MM.1S (cell line): ENCODE results near the gene PLEKHM3.

Experiments
- DNase-seq: peaks from one replicate; pipeline ENCODE4 v3.0.0-alpha.2; 2015
- H2AFZ ChIP-seq: fragments of 300-600 bp; sonication (generic); 2 replicates; pipeline ENCODE4 v1.6.0; 2016; ENCODE audit warnings: antibody characterized with exemption, low read length
- H3F3A ChIP-seq: fragments of 300-600 bp; sonication (generic); 2 replicates; pipeline ENCODE4 v1.6.1; 2016; ENCODE audit warnings: mild to moderate bottlenecking, antibody characterized with exemption, low read length, moderate library complexity, mixed read lengths; ENCODE audit not compliant: insufficient read depth
- H3K27ac ChIP-seq: fragments of 300-600 bp; sonication (generic); 2 replicates; pipeline ENCODE4 v1.5.1; 2016; ENCODE audit warnings: mild to moderate bottlenecking, low read length
- H3K27me3 ChIP-seq: fragments of 300-600 bp; sonication (generic); replicated peaks from 2 replicates; pipeline ENCODE4 v1.6.0; 2016; ENCODE audit warnings: low read length; ENCODE audit not compliant: insufficient read depth
- H3K36me3 ChIP-seq: fragments of 300-600 bp; sonication (generic); replicated peaks from 2 replicates; pipeline ENCODE4 v1.6.1; 2016; ENCODE audit warnings: mild to moderate bottlenecking, low read length, mixed read lengths; ENCODE audit not compliant: insufficient read depth
- H3K4me1 ChIP-seq: fragments of 300-600 bp; sonication (generic); 2 replicates; pipeline ENCODE4 v1.6.1; 2016; ENCODE audit warnings: low read length, mixed read lengths
- H3K4me2 ChIP-seq: fragments of 300-600 bp; sonication (generic); 2 replicates; pipeline ENCODE4 v1.6.0; 2016; ENCODE audit warnings: low read depth, low read length
- H3K4me3 ChIP-seq: fragments of 300-600 bp; sonication (generic); 2 replicates; pipeline ENCODE4 v1.5.1; 2016; ENCODE audit warnings: low read length, mixed read lengths
- H3K79me2 ChIP-seq: fragments of 300-600 bp; sonication (generic); 2 replicates; pipeline ENCODE4 v1.6.1; 2016; ENCODE audit warnings: mixed run types, low read length, mixed read lengths
- H3K9ac ChIP-seq: fragments of 300-600 bp; sonication (generic); 2 replicates; pipeline ENCODE4 v1.6.1; 2016; ENCODE audit warnings: low read length, mixed read lengths
- H3K9me2 ChIP-seq: fragments of 300-600 bp; sonication (generic); replicated peaks from 2 replicates; pipeline ENCODE4 v1.6.1; 2016; ENCODE audit warnings: mild to moderate bottlenecking, low read length, mixed read lengths; ENCODE audit not compliant: insufficient read depth
- H3K9me3 ChIP-seq: fragments of 300-600 bp; sonication (generic); replicated peaks from 2 replicates; pipeline ENCODE4 v1.6.1; 2016; ENCODE audit warnings: mild to moderate bottlenecking, low read length, mixed read lengths; ENCODE audit not compliant: insufficient read depth
- H4K20me1 ChIP-seq: fragments of 300-600 bp; sonication (generic); 2 replicates; pipeline ENCODE4 v1.6.1; 2016; ENCODE audit warnings: mild to moderate bottlenecking, low read length, moderate library complexity, mixed read lengths; ENCODE audit not compliant: insufficient read depth
- CTCF ChIP-seq: fragments of 300-600 bp; sonication (generic); IDR thresholded peaks from 2 replicates; pipeline ENCODE4 v1.5.1; 2016; ENCODE audit warnings: antibody characterized with exemption, low read length, mixed read lengths
- EZH2 ChIP-seq: fragments of 300-600 bp; sonication (generic); optimal IDR thresholded peaks from 2 replicates; pipeline ENCODE3; 2017; ENCODE audit warnings: low read depth, mild to moderate bottlenecking, antibody characterized with exemption, low read length, mixed read lengths
- EZH2phosphoT487 ChIP-seq: fragments of 300-600 bp; sonication (generic); IDR thresholded peaks from 2 replicates; pipeline ENCODE4 v1.6.1; 2018; ENCODE audit warnings: antibody characterized with exemption, low read length

Gene PLEKHM3

GRCh38 chr2:207983641-207984042 lies 41.7 kb downstream of the PLEKHM3 start:
- no peaks in the 10 kb centered on the region for H3K9me2 ChIP-seq
- H4K20me1 ChIP-seq, result no peaks in the 10 kb centered on the region
- no peak overlapping the region for H3K4me3 ChIP-seq
- no peaks in the 10 kb centered on the region for H3K27me3 ChIP-seq
- peaks cover 8% of the 10 kb centered on the region for H3K4me1 ChIP-seq
- no peaks in the 10 kb centered on the region for H3K79me2 ChIP-seq
- no peak for DNase-seq
- no peak overlapping the region for H3K9ac ChIP-seq
- H3K27ac ChIP-seq, result no peak overlapping the region
- no peaks in the 10 kb centered on the region for H3K9me3 ChIP-seq
- no peak overlapping the region for H3K4me2 ChIP-seq
- 0 out of 2 replicates have a peak, but pooled peaks cover 4% of the 10 kb centered on the region for H3F3A ChIP-seq
- no peak overlapping the region for H2AFZ ChIP-seq
- TF ChIP-seq EZH2phosphoT487 (no peak), EZH2 (no peak), CTCF (no peak)
- no peaks in the 10 kb centered on the region for H3K36me3 ChIP-seq

GRCh38 chr2:207978177-207978948 lies 47.0 kb downstream of the PLEKHM3 start:
- no peaks in the 10 kb centered on the region for H3K36me3 ChIP-seq
- H4K20me1 ChIP-seq, result no peaks in the 10 kb centered on the region
- H2AFZ ChIP-seq, result no peak overlapping the region
- peaks cover 10% of the 10 kb centered on the region for H3K4me1 ChIP-seq
- H3K9me3 ChIP-seq, result no peaks in the 10 kb centered on the region
- DNase-seq, result no peak
- peaks cover 10% of the 10 kb centered on the region; the same call in 1 of the 2 replicates for H3F3A ChIP-seq
- H3K27ac ChIP-seq, result no peak overlapping the region
- H3K27me3 ChIP-seq, result no peaks in the 10 kb centered on the region
- H3K79me2 ChIP-seq, result no peaks in the 10 kb centered on the region
- TF ChIP-seq CTCF (no peak), EZH2 (no peak), EZH2phosphoT487 (no peak)
- no peaks in the 10 kb centered on the region for H3K9me2 ChIP-seq
- H3K9ac ChIP-seq, result no peak overlapping the region
- H3K4me3 ChIP-seq, result no peak overlapping the region
- no peak overlapping the region for H3K4me2 ChIP-seq

GRCh38 chr2:207975921-207976320 lies 49.4 kb downstream of the PLEKHM3 start:
- H3K27ac ChIP-seq, result no peak overlapping the region
- no peak overlapping the region for H3K4me2 ChIP-seq
- no peak for DNase-seq
- H3K9ac ChIP-seq, result no peak overlapping the region
- H3K4me1 ChIP-seq, result peaks cover 13% of the 10 kb centered on the region
- no peak overlapping the region for H3K4me3 ChIP-seq
- no peaks in the 10 kb centered on the region for H3K9me2 ChIP-seq
- no peak overlapping the region for H2AFZ ChIP-seq
- H3K27me3 ChIP-seq, result no peaks in the 10 kb centered on the region
- H4K20me1 ChIP-seq, result no peaks in the 10 kb centered on the region
- no peaks in the 10 kb centered on the region for H3K9me3 ChIP-seq
- H3F3A ChIP-seq, result peaks cover 10% of the 10 kb centered on the region; the same call in 1 of the 2 replicates
- H3K36me3 ChIP-seq, result no peaks in the 10 kb centered on the region
- no peak for TF ChIP-seq EZH2
- TF ChIP-seq EZH2phosphoT487, result no peak
- TF ChIP-seq CTCF, result no peak
- no peaks in the 10 kb centered on the region for H3K79me2 ChIP-seq
